ENCODE measurements around the gene PDZD7.

PDZD7 gene

GRCh38 chr10:100980711-100981110 is 50.2 kb downstream of the PDZD7 start:
- DNase-seq, result peak in 1 of 2 donors; percentile 7

GRCh38 chr10:100980311-100980710 is 50.6 kb downstream of the PDZD7 start:
- DNase-seq, result peak in 1 of 2 donors; percentile 6

- peak in 1 of 2 donors; percentile 1 for DNase-seq
Observed at GRCh38 chr10:100979791-100980272, 51.1 kb downstream of the PDZD7 start.

GRCh38 chr10:100978901-100979195 is 52.1 kb downstream of the PDZD7 start:
- no peak for DNase-seq

GRCh38 chr10:100978121-100978900 is 52.6 kb downstream of the PDZD7 start:
- DNase-seq, result peak in 1 of 2 donors; percentile 8

GRCh38 chr10:100977436-100977835 is 53.5 kb downstream of the PDZD7 start:
- peak in 1 of 2 donors; percentile 4 for DNase-seq

GRCh38 chr10:100976906-100977305 is 54.0 kb downstream of the PDZD7 start:
- DNase-seq, result no peak

- DNase-seq, result peak in 1 of 2 donors; percentile 1
Observed at GRCh38 chr10:100975397-100975796, 55.5 kb downstream of the PDZD7 start.

GRCh38 chr10:100972904-100973535 is 57.9 kb downstream of the PDZD7 start:
- DNase-seq, result no peak

GRCh38 chr10:100972115-100972903 is 58.6 kb downstream of the PDZD7 start:
- no peak for DNase-seq

GRCh38 chr10:100970914-100971811 is 59.8 kb downstream of the PDZD7 start:
- DNase-seq, result no peak

- peak in 1 of 2 donors; percentile 31 for DNase-seq
Observed at GRCh38 chr10:100970076-100970913, 60.6 kb downstream of the PDZD7 start.

GRCh38 chr10:100969187-100970075 is 61.5 kb downstream of the PDZD7 start, which contains the start of gene SEMA4G:
TSS of gene SEMA4G (plus strand) at chr10:100969504. CDS start at chr10:100972913, 3,409 bp downstream.
- DNase-seq, result peak; percentile 52

GRCh38 chr10:100968863-100969186 is 62.1 kb downstream of the PDZD7 start:
- no peak for DNase-seq

GRCh38 chr10:100968062-100968736 is 62.7 kb downstream of the PDZD7 start:
- DNase-seq, result no peak

GRCh38 chr10:100967332-100967731 is 63.6 kb downstream of the PDZD7 start:
- no peak for DNase-seq

GRCh38 chr10:100966887-100967286 is 64.0 kb downstream of the PDZD7 start:
- DNase-seq, result no peak

GRCh38 chr10:100965820-100966219 is 65.1 kb downstream of the PDZD7 start:
- DNase-seq, result no peak

GRCh38 chr10:100963826-100964225 is 67.1 kb downstream of the PDZD7 start:
- DNase-seq, result no peak

All from stimulated activated CD4-positive, alpha-beta T cell treated with anti-CD3 and anti-CD28 coated beads, Interleukin-2, amount 100 ng/mL, for 24 hours (primary cell).